Suppressor macrophage treated with lipopolysaccharide for 4 hours (primary cell): ENCODE data around the gene TNN.

Experiments used
- DNase-seq: peaks from one replicate; pipeline ENCODE4 v3.0.0-alpha.2; 2020

TNN gene

DNA sequence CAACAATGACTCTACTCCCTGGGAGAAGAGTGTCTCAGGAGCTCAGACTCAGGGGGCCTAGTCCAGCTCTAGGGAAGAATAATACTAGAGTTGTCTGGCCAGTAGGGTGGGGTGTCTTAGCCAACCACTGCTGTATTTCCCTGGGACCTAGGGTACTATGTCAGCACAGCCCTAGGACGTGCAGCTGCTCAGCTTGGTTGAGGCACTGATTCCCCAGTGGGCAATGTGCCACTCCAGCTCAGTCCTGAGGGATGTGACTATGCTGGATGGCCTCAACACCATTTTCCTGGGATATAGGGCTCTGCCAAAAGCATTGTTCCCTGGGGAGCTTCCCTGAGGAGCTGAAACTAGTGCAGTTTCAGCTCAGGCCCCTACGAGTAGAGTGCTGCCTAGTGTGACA lies 47.4 kb downstream of the TNN start:
- DNase-seq, result no peak

DNA sequence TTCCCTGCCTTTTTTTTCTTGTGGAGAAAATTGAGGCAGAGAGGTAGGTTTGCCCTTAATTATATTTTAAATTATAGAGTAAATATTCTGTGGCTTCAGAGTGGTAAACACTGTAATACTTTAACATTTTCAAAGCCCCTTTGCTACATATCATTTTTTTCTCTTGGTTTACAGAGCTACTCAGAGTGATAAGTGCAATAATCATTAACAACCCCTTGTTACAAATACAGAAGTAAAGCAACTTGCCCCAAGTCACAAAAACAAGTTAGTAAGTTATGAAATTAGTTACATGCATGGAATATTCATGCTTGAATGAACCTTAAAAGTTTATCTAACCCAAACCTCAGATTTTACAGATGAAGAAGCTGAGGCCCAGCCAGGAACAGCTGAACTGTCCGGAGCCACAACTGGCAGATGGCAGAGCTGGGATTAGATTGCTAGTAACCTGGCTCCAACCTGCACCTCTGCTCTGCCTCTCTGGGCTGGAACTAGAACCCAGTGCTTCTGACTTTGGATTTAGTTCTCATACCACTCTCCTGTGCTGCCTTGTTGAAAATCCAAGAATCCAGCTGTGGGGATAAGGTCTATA lies 48.7 kb downstream of the TNN start:
- no peak for DNase-seq

DNA sequence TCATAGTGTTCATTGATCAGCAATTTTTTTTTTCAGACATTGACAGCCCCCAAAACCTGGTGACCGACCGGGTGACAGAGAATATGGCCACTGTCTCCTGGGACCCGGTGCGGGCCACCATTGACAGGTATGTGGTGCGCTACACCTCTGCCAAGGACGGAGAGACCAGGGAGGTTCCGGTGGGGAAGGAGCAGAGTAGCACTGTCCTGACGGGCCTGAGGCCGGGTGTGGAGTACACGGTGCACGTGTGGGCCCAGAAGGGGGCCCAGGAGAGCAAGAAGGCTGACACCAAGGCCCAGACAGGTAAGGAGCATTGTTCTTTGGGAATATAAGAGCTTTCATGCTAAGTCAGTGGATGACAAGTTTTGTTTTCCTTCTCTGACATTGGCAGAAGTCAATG lies 49.3 kb downstream of the TNN start:
- DNase-seq, result no peak

DNA sequence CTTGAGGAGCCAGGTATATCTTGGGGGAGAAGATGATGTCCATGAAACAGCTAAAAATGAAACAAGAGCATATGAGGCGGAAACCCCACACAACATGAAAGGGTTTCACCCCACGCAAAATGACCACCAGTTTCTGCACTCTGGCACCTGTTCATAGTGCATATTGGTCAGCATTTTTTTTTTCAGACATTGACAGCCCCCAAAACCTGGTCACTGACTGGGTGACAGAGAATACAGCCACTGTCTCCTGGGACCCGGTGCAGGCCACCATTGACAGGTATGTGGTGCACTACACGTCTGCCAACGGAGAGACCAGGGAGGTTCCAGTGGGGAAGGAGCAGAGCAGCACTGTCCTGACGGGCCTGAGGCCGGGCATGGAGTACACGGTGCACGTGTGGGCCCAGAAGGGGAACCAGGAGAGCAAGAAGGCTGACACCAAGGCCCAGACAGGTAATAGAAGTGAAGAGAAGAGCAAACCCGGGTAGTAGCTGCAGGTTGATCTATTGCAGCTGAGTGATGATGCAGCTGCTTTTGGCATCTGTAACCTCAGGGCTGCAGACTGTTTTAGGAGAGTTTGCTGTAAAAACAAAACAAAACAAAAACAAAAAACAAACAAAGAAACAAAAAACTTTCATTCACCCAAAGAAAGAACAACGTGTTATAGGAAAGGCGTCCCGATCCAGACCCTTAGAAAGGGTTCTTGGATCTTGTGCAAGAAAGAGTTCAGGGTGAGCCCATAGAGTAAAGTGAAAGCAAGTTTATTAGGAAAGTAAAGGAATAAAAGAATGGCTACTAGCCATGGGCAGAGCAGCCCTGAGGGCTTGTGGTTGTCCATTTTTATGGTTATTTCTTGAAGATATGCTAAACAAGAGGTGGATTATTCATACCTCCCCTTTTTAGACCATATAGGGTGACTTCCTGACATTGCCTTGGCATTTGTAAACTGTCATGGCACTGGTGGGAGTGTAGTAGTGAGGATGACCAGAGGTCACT lies 51.0 kb downstream of the TNN start:
- no peak for DNase-seq

DNA sequence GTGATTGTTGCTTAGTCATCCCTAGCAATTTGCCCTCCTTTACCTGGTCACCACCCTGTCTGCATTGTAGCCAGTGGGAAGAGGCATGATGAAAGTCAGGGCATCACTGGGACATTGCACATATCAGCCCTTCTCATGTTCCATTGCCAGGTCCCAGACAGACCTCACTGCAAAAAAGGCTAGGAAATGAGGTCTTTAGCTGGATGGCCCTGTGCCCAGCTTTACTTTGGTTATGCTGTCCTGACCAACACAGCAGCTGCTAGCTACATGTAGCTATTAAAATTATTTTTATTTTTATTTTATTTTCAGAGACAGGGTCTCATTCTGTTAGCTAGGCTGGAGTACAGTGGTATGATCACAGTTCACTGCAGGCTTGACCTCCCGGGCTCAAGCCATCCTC lies 52.9 kb downstream of the TNN start:
- no peak for DNase-seq

DNA sequence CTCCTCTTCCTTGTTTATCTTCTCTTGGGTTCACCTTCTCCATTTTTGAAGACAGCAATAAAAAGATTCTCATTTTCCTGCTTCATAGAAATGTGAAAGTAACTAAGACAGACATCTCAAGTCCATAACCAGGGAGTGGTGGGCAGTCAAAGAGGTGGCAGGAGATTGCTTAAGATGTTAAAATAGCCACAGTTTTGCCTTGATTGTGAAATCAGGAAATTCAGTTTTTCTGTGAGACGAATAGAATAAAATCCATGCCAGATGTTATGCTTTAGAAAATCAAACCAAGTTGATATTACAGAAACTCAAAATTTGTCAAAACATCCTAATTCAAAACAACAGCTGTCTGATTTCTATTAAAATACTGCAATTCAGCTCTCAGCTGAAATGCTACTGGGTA lies 57.2 kb downstream of the TNN start:
- peak; percentile 56 for DNase-seq

DNA sequence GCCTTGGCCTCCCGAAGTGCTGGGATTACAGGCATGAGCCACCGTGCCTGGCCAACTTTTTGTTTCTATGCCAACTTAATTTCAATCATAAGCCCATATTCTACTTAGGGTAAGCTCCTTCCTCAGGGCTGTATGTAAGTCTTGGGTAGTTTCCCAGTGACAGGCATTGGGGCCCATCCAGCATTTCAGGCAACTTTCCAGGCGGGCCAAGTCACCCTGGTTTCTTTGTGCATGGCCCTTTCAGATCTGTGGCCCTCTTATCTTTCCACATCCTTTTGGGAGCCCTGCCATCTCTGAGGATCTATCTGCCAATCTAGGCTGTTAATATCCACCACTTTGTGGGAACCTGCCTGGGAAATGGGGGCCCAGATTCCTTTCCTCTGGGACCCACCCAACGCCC lies 58.7 kb downstream of the TNN start:
- DNase-seq, result no peak

DNA sequence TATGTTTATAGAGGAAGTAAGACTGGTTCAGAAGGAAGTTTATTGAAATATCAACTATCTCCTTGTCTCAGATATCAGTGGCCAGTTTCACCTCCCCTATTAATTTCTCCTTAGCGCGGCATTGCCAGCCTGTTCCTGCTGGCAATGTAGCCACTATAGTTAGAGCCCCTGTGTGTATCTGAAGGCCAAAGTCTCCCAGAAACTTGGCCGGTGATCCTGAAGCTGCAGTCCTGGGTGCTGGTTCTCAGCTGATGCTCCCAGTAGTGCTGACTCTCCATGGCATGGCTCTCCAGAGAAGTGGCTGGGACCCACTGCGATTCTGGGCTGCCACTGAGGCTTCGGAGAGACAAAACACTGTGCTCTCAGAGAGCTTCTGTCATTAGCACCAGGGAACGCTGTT lies 59.9 kb downstream of the TNN start:
- DNase-seq, result no peak

DNA sequence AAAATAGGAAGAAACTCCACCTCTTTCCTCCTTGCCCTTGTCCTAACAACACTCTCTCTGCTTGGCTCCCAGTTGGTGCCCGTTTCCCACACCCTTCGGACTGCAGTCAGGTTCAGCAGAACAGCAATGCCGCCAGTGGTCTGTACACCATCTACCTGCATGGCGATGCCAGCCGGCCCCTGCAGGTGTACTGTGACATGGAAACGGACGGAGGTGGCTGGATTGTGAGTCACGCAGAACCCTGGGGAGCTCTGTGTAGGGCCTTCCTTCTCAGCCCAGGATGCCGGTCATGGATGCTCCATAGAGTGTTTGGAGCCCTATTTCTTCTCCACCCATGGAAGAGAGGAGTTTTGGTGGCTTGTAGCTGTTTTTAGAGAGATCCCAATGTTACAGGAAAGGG lies 60.9 kb downstream of the TNN start:
- no peak for DNase-seq

DNA sequence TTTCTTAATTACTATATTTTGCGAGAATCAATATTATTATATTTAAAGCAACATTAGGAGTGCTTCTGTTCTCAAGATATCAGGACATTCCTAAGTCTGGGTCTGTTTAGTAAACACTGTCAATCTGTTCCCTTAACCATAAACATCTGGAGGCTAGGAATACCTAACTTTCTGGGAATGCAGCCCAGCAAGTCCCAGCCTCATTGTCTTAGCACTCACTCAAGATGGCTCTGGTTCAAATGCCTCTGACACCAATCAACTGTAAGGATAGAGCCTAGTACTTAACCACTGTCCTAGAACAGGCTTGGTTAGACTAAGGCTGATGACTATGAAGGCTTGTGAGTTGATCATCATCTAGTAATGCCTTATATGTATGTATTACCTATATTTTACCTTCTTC lies 61.5 kb downstream of the TNN start:
- DNase-seq, result no peak

DNA sequence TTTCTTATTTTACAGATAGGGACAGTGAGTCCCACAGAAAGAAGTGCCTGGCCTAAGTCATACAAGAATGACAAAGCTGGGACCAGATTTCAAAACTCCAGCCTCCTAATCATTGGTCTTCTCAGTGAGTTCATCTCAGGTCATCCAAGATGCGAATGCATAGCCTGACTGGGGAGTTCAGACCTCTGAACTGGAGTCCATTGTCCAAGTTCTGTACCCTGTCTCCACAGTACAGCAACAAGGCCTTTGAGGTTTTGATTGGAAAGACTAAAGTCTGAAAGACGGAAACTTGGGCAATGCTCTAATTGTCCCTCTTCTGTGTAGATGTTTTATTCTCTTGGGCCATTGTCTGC lies 62.0 kb downstream of the TNN start:
- DNase-seq, result peak; percentile 32

DNA sequence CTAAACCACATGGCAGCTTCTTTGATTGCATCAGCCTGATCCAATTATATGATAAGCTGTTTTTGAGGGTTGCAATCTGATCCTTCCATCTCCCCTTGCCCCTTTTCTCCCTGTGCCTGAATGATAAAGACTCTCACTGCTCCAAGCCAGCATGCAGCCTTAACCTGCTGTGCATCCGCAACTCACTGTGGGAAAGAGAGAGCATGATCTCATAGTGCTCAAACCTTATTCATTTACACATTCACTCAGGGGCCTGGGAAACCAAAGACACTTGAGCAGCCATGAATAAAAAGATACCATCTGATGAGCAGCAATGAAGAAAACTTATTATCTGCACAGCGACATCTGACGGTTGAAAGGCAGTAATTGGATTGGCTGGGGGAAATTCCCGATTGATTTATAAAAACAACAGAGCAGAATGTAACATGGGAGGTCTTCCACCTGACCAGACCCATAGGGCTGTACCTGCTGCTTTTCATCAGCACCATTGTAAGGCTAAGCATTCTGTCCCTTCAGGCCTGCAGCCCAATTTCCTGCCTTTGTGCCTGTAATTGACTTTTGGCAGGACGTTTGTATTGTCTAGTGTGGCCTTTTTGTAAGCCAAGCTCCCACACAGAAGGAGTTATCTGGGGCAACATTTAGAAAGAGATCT lies 62.5 kb downstream of the TNN start:
- DNase-seq, result no peak

DNA sequence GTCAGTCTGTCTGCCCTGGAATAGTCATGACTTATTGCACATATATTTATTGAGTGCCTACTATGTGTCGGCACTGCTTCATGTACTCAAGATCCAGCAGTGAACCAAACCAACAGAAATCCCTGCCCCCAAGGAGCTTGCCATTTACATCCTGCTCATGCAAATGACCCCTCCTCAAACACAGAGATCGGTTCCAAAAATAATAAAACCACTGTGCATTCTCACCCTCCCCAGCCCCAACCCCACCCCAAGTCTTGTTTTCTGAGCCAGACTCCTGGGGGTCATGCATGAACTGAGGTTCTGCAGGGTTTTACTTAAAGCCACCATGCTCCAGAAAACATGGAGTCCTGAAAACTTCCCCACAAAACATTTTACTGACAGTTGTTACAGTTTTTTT lies 63.0 kb downstream of the TNN start:
- no peak for DNase-seq

DNA sequence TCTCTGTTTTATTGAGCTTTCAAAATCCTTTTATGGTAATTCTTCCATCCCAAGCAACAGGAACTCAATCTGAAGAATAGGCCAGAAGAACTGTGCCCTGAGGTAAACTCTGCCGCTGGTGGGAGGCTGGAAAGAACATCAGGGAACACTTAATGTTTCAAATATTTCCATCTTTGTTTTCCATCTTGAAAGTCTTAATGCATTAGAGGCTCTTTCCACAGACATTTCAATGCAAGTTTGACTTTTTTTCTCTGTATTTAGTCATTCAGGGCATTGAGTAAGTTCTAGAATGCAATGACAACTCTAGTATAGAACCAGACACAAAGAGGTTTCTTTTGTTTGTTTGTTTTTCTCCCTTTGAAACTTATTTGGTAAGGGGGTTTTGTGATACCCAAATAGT lies 63.5 kb downstream of the TNN start:
- no peak for DNase-seq

DNA sequence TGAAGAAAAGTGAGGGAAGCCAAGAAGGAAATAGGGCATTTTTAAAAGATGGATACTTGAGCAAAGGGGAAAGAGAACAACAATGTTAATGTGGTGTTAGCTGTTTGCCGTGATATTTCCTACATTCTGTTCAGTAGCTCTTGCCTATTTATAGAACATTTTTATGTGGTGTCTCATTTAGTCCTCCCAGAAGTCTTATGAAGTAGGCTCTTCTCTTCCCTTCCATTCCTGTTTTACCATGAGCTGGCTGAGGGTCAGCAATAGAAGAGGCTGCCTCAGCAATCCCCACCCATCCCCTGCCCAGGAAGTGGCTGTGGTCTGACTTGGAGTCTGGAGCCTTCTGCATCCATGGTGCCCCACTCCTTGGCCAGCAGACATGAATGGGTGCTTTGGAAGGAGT lies 64.8 kb downstream of the TNN start:
- no peak for DNase-seq

DNA sequence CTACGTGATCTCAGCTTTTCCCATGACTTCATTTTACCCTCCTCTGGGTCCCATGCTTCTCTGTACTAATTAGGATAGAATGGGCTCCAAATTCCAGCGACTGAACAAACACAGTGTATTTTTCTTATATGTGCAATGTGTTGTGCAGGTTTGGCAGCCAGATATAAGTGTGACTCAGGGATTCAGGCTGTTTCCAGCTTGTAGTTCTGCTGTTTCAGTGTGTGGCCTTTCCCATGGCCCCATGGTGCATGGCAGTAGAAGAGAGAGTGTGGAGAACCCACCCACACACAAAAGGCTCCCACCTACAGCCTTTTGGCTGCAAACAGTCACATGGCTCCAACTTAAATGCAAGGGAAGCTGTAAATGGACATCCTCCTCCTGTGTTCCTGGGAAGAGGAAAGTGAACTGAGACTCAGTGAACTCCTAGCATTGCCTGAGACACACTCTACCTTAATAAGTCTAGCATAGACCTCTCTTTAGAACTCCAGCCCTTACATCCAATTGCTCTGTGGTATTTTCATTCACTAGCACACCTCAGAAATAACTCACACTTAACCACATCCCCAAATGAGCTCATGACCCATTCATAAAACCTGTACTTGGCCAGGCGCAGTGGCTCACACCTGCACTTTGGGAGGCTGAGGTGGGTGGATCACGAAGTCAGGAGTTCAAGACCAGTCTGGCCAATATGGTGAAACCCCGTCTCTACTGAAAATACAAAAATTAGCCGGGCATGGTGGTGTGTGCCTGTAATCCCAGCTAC lies 66.2 kb downstream of the TNN start:
- DNase-seq, result peak; percentile 42

DNA sequence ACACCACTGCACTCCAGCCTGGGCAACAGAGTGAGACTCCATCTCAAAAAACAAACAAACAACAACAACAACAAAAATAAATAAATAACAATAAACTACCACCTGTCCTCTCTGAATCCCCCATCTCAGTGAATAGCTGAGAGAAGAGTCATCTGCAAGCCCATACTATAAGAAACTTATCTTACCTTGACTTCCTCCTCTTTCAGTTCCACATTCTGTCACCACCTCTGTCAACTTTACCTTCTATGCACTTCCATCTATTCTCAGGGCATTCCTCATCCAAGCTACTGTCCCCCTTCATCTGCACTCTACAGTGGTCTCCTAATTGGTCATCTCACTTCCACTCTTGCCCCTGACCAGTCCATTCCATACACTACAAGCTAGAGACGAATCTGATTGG lies 66.9 kb downstream of the TNN start:
- no peak for DNase-seq

DNA sequence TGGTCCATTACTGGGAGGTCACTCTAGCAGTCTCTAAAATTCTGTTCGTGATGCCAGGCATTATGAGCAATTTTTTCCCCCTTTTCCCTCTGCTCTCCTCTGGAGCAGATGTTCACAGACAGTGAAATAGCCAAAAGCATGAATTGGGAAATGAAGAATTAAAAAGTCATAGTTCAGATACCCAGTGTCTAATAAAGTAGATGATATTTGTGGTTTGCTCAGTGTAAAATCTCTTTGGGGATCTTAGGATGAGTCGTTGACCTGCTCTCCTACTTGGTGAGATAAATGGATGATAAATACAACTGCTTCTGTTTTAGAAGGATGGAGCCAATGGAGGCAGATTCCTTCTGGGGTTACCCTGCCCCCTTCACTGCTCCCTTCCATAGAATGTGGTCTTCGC lies 68.6 kb downstream of the TNN start:
- no peak for DNase-seq

DNA sequence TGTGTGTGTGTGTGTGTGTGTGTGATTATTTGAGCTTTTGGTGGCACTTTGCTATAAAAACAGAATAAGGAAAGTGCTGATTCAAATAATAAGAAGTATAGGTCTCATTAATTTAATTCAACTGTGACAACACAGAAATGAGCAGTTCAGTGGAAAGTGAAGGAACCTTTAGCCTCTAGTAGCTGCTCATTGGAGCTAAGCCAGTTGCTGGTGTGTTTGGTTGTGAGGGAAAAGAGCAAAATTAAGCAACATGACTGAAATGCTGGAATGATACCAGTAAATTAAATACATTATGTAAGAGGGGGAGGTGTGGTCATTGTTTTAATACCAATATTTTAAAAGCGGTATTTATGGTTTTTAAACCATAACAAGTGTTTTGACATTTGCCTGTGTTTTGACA lies 69.7 kb downstream of the TNN start:
- no peak for DNase-seq

DNA sequence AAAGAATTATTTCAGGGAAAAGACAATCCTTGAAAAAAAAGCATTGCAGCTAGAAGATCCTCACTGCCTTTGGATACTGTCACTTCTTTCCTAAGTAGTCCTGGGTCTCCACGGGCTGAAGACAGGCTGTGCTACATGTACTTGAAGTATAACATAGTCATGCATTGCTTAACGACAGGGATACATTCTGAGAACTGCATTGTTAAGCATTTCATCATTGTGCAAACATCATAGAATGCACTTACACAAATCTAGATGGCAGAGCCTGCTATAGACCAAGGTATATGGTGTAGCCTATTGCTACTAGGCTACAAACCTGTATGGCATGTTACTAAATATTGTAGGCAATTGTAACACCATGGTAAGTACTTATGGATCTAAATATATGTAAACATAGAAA lies 70.9 kb downstream of the TNN start:
- DNase-seq, result no peak

DNA sequence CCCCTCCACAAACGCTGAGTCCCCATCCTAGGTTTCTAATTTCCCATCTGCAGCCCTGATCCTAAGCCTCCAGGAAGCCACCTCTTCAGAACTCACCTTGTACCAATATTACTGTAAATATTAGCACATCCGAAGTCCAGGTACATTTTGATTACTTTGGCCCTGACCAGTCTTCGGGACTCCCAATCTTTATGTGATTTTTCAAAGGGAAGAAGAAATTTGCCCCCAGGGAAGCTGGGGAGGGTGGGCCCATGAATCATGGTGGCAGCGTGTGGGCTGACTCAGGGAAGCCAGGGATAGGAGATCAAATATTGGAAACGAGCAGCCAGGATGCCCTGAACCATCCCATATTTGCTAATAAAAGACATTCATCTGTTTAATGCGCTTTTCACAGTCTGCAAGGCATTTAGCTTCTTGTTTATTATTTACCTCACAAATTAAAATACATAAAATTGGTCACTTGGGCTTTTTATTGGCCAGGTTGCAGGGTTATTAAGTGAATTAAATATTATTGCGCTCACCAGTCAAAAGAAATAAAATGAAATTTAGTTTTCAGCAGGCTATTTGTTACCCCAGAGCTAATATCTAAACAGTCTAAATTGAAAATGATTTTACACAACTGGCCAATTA lies 78.4 kb downstream of the TNN start:
- DNase-seq, result no peak

DNA sequence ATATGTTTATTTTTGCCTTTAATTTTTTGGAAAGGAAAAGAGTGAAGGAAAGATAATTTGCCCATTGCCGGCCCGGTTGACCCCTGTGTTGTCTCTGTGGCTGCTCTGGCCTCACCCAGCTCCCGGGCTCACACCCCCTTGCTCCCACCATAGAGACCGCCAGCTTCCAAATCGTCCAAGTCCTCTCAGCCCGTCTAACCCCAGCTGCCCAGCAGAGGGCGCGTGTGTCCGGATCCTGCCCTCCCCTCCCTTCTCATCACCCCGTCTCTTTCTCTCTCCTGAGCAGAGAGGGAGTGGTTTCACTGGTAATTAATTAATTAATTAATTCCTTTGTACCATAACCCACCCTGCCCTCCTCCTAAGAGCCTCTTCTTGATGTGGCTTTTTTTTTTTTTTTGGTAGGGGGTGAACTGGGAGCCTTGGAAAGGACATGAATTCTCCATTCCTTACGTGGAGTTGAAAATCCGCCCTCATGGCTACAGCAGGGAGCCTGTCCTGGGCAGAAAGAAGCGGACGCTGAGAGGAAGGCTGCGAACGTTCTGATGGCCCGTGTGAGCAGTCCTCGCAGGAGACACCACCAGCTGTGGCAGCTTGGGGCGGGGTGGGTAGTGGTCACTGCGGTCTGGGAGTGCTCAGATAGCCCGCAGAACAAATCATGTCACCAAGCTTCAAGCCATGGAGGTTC lies 79.0 kb downstream of the TNN start:
- peak; percentile 75 for DNase-seq
